Stimulated activated CD8-positive, alpha-beta memory T cell treated with anti-CD3 and anti-CD28 coated beads, Interleukin-4, amount 100 ng/mL, for 1 hour (primary cell): ENCODE results near the gene SUSD4.
"Not testable (repeated sequence)": the region's sequence is repeated elsewhere in the genome, so short reads cannot be mapped to it uniquely, and the experiment has no call there.

ENCODE experiments used
- DNase-seq, 2 donors: peaks; one replicate each; pipeline ENCODE4 v3.0.0-alpha.2; 2020; ENCODE audit warnings: low read depth in 2 of 2, low spot score in 1 of 2

SUSD4 gene

GRCh38 chr1:223299553-223299952, 64.4 kb downstream of the SUSD4 start:
- DNase-seq, result no peak

- DNase-seq, result no peak
Measured at GRCh38 chr1:223298701-223299100, 65.3 kb downstream of the SUSD4 start.

DNA sequence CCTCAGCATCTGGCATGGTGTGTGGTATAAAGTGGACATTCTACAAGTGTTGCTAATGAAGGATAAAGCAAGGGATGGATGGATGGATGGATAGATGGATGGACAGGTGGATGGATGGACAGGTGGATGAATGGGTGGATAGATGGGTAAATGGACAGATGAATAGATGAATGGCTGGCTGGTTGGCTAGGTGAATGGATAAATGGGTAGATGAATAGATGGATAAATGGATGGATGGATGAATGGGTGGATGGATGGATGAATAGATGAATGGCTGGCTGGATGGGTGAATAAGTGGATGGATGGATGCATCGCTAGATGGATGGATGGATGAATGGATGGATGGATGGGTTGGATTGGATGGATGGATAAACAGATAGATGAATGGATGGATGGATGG, 66.2 kb downstream of the SUSD4 start:
- DNase-seq, result no peak

GRCh38 chr1:223291796-223292195, 72.2 kb downstream of the SUSD4 start:
- no peak for DNase-seq

DNA sequence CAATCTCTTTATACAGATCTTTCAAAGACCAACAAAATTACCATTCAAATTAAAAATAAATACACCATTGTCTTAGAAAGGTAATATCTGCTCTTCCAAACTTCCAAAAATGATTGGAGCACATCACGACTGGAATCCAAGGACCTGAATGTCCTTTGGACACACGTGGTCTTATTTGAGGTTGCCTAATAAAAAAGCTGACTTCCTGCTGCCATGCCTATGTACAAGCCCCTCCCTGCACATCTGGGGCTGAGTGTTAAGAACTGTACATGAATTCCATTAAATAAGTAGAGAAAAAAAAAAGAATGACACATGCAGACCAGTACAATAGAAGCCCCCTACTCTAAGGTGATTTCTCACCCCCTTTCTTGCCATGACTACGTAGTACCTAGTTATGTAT, 73.6 kb downstream of the SUSD4 start:
- DNase-seq, result no peak

DNA sequence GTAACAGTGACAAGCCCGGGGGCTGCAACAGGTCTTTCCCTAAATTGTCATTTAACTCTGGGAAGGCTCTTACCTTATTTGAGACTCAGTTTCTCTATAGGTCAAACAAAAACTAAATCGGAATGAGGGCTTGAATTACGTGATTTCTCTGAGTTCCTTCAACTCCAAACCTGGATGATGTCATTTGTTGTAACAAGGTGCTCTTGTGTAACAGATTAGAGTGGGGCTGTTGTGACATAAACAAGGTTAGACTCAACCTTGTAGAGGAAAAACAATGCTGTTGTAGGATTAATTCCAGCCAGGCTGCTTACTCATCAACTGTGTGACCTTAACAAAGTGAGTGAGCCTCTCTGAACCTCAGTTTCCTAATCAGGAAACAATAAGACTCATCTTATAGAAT, 74.4 kb downstream of the SUSD4 start:
- no peak for DNase-seq

DNA sequence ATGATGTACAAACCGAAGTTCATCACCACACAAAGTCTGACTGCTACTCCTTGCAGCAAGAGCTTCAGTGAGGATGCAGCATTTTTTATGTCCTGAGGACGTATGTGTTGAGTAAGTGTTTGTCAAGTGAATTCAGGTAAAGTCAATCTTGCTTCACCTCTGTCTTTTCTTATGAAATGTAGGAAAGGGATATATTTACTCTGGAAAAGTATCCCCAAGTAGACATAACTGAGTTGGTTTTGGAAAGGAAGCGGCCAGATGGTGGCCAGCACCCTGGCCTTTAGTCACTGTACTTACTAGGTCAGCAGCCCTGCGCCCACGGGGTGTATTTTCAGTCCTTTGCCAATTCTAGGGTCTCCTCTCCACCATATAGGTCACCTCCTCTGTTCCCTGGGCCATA, 75.2 kb downstream of the SUSD4 start:
- DNase-seq, result no peak

DNA sequence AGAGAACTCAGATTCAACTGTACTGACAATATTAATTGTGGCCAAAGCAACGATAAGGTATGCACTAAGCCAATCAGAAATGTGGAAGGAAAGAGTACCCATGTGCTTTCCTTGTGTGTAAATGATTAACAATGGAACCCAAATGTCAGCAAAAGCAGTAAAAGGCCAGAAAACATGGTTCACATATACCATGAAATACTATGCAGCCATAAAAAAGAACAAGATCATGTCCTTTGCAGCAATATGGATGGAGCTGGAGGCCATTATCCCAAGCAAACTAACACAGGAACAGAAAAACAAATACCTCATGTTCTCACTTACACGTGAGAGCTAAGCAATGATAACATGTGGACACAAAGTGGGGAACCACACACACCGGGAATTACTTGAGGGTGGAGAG, 78.5 kb downstream of the SUSD4 start:
- DNase-seq, result no peak

DNA sequence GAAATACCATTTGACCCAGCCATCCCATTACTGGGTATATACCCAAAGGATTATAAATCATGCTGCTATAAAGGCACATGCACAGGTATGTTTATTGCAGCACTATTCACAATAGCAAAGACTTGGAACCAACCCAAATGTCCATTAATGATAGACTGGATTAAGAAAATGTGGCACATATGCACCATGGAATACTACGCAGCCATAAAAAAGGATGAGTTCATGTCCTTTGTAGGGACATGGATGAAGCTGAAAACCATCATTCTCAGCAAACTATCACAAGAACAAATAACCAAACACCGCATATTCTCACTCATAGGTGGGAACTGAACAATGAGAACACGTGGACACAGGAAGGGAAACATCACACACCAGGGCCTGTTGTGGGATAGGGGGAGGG, 80.3 kb downstream of the SUSD4 start:
- DNase-seq, result not testable (repeated sequence)

DNA sequence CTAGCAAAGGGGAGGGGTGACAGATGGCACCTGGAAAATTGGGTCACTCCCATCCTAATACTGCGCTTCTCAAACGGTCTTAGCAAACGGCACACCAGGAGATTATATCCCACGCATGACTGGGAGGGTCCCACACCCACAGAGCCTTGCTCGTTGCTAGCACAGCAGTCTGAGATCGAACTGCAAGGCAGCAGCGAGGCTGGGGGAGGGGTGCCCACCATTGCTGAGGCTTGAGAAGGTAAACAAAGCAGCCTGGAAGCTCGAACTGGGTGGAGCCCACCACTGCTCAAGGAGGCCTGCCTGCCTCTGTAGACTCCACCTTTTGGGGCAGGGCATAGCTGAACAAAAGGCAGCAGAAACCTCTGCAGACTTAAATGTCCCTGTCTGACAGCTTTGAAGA, 85.7 kb downstream of the SUSD4 start:
- DNase-seq, result not testable (repeated sequence)

DNA sequence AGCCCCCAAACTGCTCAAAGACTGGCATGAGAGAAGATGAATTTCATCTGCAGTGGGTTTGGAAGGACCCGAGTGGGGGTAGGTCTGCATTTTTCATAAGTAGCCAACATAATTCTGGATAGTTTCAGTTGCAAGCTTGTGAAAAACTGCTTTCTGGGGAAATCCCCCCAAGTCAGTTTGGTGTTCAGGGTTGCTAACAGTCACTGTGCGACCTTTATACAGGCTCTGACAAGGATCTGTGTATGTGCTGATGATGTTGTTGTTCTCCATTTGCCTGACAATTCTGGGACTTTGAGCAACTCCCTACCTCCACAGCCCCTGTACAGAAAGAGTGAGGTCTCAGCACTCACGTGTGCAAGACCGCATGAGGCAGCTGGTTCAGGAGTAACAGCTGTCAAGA, 87.9 kb downstream of the SUSD4 start:
- no peak for DNase-seq

- no peak for DNase-seq
Measured at GRCh38 chr1:223273511-223273910, 90.5 kb downstream of the SUSD4 start.

- DNase-seq, result no peak
Measured at GRCh38 chr1:223271085-223271781, 92.7 kb downstream of the SUSD4 start.

DNA sequence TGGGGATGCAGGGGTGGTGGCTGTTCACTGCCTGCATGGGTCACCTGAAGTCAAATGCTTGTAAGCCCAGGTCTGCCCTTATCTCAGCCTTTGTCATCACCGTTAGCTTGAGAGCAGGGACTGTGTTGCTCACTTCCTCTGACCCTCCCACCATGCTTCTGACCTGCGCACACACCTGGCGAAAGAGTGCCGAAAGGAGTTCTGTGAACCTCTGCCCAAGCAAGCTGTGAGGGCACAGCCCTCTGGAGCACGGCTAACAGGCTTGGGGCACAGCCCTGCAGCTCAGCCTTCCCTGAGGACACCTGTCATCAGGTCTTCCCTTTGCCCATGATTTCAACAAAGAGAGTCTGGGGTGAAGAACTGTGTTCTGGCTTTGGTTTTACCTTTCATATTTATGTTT, 93.8 kb downstream of the SUSD4 start:
- no peak for DNase-seq

DNA sequence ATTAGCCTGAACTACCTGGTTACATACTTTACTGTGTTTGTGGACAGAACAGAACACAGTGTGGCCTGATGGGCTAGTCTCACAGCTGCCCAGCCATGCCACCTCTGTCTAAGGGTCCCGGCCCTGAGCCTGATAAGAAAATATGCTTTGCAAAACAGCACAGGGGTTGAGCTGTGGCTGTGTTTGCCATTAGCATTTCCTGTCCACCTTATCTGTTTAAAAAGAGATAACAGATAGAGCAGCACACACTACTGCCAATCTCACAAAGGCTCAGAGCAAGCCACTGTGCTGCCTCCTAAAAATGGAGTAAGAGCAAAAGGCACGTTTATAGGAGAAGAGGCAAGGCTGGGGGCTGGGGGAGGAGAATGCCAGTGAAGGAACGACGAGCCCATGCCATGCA, 95.0 kb downstream of the SUSD4 start:
- DNase-seq, result no peak

- no peak for DNase-seq
Measured at GRCh38 chr1:223266632-223267172, 97.3 kb downstream of the SUSD4 start.

DNA sequence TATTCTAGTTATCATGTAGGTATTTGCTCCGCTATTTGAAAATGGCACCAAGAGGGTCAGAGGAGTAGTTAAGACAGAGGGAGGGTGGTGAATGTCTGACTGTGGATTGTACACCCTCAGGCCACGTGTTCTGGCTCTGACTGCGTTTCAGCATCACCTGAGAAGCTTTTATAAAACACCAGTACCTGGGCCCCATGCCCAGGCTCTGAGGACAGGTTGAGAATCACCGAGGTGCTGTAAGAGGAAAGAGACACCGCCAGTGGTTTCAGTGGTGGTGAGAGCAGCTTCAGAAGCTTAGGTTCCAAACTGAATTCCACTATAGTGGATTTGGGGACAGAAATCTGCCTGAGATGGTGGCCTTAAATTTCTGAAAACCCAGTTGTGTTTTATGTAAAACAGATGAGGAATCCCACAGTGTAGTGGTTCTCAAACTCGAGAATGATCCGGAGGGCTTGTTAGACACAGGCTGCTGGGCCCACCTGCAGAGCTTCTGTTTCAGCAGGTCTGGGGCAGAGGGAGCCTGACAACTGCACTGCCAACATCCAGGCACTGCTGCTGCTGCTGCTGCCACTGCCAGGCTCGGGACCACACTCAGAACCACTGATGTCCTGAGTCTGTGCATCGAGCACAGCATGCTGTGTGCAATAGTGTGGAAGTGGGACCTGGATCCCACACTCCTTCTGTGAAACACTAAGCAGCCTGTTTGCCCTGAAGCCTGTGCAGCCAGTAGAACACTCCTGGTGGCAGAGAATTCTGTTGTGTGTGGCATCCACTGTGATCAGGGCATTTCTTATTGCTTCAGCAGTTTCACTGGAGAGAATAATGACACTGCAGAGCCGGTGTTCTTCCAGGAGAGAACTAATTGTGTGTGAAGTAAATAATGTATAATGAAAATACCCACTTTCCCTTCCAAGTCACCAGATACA, 98.7 kb downstream of the SUSD4 start:
- DNase-seq, result no peak

DNA sequence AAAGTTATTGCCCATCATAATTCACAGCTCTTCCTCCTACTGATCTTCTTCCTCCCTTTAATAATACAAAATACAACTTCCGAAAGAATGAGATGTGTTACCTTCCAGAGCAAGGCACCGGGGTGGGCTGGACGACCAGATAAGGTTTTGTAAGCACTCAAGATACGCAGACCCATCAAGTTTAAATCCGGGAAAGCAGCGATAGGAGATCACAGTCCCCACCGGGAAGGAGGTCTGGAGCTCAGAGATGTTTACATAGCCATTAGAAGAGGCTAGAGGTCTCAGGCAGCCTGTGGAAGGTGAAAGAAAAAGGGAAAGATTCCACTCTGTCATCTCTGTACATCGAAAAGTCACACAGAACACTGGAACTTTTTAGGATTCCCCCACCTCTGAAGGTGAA, 99.4 kb downstream of the SUSD4 start:
- no peak for DNase-seq

DNA sequence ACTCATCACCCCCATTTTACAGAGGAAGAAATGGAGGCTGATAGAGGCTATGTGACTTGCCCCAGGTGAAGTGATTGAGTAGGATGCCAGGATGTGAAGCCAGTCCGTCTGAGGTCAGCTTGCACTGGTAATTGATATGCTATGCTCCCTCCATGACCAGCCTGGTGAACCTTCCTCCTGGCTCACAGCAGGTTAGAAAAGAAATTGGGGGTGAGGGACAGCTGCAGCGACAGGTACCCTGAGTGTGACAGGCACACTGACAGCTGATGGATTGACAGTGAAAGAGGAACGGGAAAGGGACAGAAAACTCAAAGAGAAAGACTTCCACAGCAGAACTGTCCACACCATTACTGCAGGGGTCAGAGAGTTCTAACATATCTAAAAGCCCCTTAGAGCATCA, 102.1 kb downstream of the SUSD4 start:
- DNase-seq, result no peak

DNA sequence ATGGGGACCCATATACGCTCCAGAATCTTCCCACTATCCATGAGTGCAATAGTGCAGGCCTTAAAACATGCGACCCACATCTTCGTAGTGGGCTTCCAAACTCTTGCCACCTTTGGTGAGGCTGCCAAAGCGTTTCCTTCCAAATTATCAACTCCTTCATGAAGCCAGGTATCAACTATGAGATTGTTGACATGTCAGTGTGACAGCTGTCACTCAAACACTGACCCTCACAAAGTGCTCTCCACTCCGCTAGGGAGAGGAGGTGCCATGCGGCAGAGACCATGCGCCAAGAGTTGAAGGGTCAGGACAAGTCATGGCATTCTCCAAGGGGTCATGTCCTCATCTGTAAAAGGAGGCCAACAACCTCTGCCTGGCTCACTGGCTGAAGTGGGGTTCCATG, 103.3 kb downstream of the SUSD4 start:
- DNase-seq, result no peak

- no peak for DNase-seq
Measured at GRCh38 chr1:223259462-223259861, 104.5 kb downstream of the SUSD4 start.

DNA sequence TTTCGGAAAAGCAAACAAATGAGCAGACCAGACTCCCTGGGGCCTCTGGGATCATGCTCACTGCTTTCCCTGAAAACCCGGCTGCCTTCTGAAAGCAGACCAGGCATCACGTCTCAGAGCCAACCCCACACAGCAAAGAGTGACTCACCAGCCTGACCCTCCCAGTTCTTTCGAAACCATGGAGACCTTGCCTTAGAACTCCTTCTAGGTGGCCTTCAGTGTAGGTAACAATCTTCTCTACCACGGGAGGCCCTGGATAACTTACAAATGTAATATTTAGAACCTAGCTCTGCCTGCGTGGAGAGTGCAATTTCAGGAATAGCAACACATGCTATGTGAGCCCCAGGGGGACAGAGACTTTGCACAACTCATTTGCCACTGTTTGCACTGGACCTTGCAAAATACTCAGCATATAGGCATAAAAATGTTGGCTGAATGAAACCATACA, 105.2 kb downstream of the SUSD4 start:
- DNase-seq, result no peak
